Measurements from ENCODE around the gene MBNL2. TPM values are rescaled to one million over a fixed set of nuclear protein-coding genes. Genes with fewer than 3 reads are reported as not detected.

Gene MBNL2
- polyA plus RNA-seq, 1 experiment, result 27.4 TPM

GRCh38 chr13:97283888-97284287 is 61.8 kb downstream of the MBNL2 start:
- no peak for DNase-seq (ENCODE audit: low read depth)
- ChIA-PET POLR2A (no interaction called here), CTCF (no interaction called here)
- H3K4me3 ChIP-seq (ENCODE audit: low read depth, low read length), result no peak overlapping the region
- H3K36me3 ChIP-seq (ENCODE audit: control insufficient read depth, insufficient read depth, low read length), result no peaks in the 10 kb centered on the region
- no peaks in the 10 kb centered on the region for H3K27me3 ChIP-seq (ENCODE audit: control insufficient read depth, insufficient read depth, low read length)
- no peak for TF ChIP-seq CTCF (IDR thresholded peaks at IDR 0.05; ENCODE audit: insufficient read depth, low read depth, low read length)

GRCh38 chr13:97284558-97284957 is 62.4 kb downstream of the MBNL2 start:
- H3K36me3 ChIP-seq (ENCODE audit: control insufficient read depth, insufficient read depth, low read length), result no peaks in the 10 kb centered on the region
- no peak for TF ChIP-seq CTCF (IDR thresholded peaks at IDR 0.05; ENCODE audit: insufficient read depth, low read depth, low read length)
- no peaks in the 10 kb centered on the region for H3K27me3 ChIP-seq (ENCODE audit: control insufficient read depth, insufficient read depth, low read length)
- CTCF ChIA-PET, result no interaction called here
- DNase-seq (ENCODE audit: low read depth), result no peak
- no peak overlapping the region for H3K4me3 ChIP-seq (ENCODE audit: low read depth, low read length)
- POLR2A ChIA-PET, result no interaction called here

DNA sequence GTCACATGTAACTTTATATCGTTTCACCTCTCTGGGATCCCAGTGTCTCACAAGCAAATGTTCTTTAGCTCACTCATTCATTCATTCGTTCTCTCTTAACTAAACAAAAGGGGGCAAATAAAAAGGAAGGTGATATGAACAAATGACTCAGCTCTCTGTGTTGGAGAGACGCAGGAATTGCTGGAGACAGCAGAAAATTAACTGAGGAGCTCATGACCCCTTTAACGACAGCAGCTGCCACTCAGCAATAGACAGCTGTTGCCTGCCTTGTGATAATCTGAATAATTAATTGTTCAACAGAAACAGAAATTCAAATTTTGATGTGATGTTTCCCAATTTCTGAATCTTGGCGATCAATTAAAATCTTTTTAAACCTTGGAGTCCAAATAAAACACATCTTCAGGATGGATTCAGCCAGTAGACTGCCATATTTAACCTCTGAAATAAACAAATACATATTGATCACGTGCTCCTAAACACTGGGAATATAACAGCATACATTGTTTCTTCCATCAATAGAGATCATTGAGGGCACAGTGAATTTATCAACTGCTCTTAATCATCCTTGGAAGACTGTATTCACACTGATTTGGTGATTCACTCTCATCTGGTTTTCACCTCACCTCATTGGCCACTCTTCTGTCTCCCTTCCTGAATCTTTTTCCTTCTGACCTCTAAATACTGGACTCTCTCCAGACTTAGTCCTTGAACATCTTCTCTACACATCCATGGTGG is 63.3 kb downstream of the MBNL2 start:
- ChIA-PET POLR2A (no interaction called here), CTCF (no interaction called here)
- no peaks in the 10 kb centered on the region for H3K36me3 ChIP-seq (ENCODE audit: control insufficient read depth, insufficient read depth, low read length)
- DNase-seq (ENCODE audit: low read depth), result no peak
- TF ChIP-seq CTCF (IDR thresholded peaks at IDR 0.05; ENCODE audit: insufficient read depth, low read depth, low read length), result no peak
- H3K4me3 ChIP-seq (ENCODE audit: low read depth, low read length), result no peak overlapping the region
- H3K27me3 ChIP-seq (ENCODE audit: control insufficient read depth, insufficient read depth, low read length), result no peaks in the 10 kb centered on the region

DNA sequence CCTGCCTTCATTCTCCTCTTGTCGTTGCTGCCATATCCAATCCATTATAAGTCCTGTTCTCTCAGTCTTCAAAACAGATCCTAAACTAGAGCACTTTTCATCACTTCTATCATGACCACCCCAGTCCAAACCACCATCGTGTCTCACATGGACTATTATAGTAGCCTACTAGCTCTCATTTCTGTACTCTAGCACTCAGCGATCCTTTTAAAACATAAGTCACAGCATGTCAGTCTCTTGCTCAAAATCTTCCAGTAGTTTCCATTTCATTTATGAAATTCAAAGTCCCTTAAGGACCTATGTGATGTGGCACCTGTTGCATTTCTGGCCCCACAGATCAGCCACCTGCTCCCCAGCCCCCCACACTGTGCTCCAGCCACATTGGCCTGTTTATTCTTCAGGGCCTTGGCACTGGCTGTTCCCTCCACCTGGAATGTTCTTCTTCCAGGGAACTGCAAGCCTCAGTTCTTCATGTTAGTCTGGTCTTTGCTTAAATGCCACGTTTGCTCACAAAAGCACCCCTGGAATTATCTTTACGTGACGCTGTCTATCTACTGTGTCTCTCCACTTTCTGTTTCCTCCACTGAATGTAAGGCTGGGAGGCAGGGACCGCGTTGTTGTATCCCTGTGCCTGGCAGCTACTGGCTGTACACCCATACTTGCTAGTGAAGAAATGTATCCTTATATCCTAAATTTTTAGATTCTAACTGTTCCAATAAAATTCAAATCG is 64.3 kb downstream of the MBNL2 start:
- ChIA-PET CTCF (interaction anchor here (1.2 kb wide), 1 partner anchor 22 kb away, joined by 3 read pairs; no protein-coding TSS in a partner anchor), POLR2A (no interaction called here)
- Histone ChIP-seq H3K27me3 (ENCODE audit: control insufficient read depth, insufficient read depth, low read length) (no peaks in the 10 kb centered on the region), H3K36me3 (ENCODE audit: control insufficient read depth, insufficient read depth, low read length) (no peaks in the 10 kb centered on the region), H3K4me3 (ENCODE audit: low read depth, low read length) (no peak overlapping the region)
- no peak for DNase-seq (ENCODE audit: low read depth)
- TF ChIP-seq CTCF (IDR thresholded peaks at IDR 0.05; ENCODE audit: insufficient read depth, low read depth, low read length), result no peak

GRCh38 chr13:97287047-97287383 is 64.9 kb downstream of the MBNL2 start:
- TF ChIP-seq CTCF (IDR thresholded peaks at IDR 0.05; ENCODE audit: insufficient read depth, low read depth, low read length), result no peak
- Histone ChIP-seq H3K27me3 (ENCODE audit: control insufficient read depth, insufficient read depth, low read length) (no peaks in the 10 kb centered on the region), H3K4me3 (ENCODE audit: low read depth, low read length) (no peak overlapping the region), H3K36me3 (ENCODE audit: control insufficient read depth, insufficient read depth, low read length) (no peaks in the 10 kb centered on the region)
- no peak for DNase-seq (ENCODE audit: low read depth)
- ChIA-PET POLR2A (no interaction called here), CTCF (interaction anchor here (1.2 kb wide), 1 partner anchor 21 kb away, joined by 3 read pairs; no protein-coding TSS in a partner anchor)
